Endothelial cell of umbilical vein (primary cell): ENCODE data around the gene DAAM1. TPM values are rescaled to one million over a fixed set of nuclear protein-coding genes. Genes with fewer than 3 reads are reported as not detected.

ENCODE experiments used
- BruUV-seq: library from RNA; stranded (reverse); fragments of 400-500 nt; replicated peaks from 2 replicates; lab custom pipeline; 2021; lab: Mats Ljungman, UMichigan
- CTCF ChIA-PET: fragments of 300-600, 350-600 bp; sonication (Branson Sonifier 250); formaldehyde crosslinking; loops from one replicate; lab custom pipeline; 2021; ENCODE audit warnings: antibody characterized with exemption, inconsistent platforms; lab: Charles Lee
- POLR2A ChIA-PET: fragments of 300-600, 350-600 bp; sonication (Branson Sonifier 250); formaldehyde crosslinking; loops from one replicate; lab custom pipeline; 2021; ENCODE audit warnings: antibody characterized with exemption, inconsistent platforms; lab: Charles Lee
- DNase-seq: peaks from one replicate; pipeline ENCODE4 v3.0.0-alpha.2; 2011; ENCODE audit warnings: low read depth, low spot score
- FAIRE-seq: peaks from 2 replicates; lab custom pipeline; 2011; peaks lifted over from hg19 to GRCh38; lab: Jason Lieb, UNC
- H2AFZ ChIP-seq: 2 replicates; pipeline ENCODE4 v1.6.0; 2012; ENCODE audit warnings: low read depth, low read length, control low read depth, inconsistent platforms
- H3K27ac ChIP-seq: 2 replicates; pipeline ENCODE4 v1.5.1; 2011; ENCODE audit warnings: low read depth, mild to moderate bottlenecking, control low read depth, low read length, moderate library complexity; ENCODE audit not compliant: insufficient read depth
- H3K27me3 ChIP-seq, 2 experiments: 2 replicates each; pipeline versions ENCODE4 v1.6.0 to v1.6.1; 2011; ENCODE audit warnings: low read length in 2 of 2, mixed read lengths in 1 of 2; ENCODE audit not compliant: control insufficient read depth in 2 of 2, insufficient read depth in 2 of 2
- H3K36me3 ChIP-seq, 2 experiments: 2 replicates in 1 of 2; 3 replicates in 1 of 2; pipeline ENCODE4 v1.5.1; 2011; ENCODE audit warnings: low read length in 2 of 2, mild to moderate bottlenecking in 1 of 2, moderate library complexity in 1 of 2; ENCODE audit not compliant: control insufficient read depth in 2 of 2, insufficient read depth in 2 of 2; ENCODE audit errors: extremely low read depth in 1 of 2
- H3K4me1 ChIP-seq: 3 replicates; pipeline ENCODE4 v1.5.1; 2011; ENCODE audit warnings: mild to moderate bottlenecking, low read length; ENCODE audit not compliant: control insufficient read depth, insufficient read depth; ENCODE audit errors: extremely low read depth
- H3K4me2 ChIP-seq: 2 replicates; pipeline ENCODE4 v1.6.1; 2011; ENCODE audit warnings: low read length, control low read depth, mixed read lengths; ENCODE audit not compliant: insufficient read depth
- H3K4me3 ChIP-seq, 3 experiments: fragments of 200-600 bp in 1 of 3; sonication (generic), shearing (Covaris generic) in 1 of 3; replicated peaks in 1 of 3; 2 replicates each; pipeline ENCODE4 v1.5.1; 2011 to 2016; ENCODE audit warnings: control low read depth in 3 of 3, low read length in 3 of 3, mild to moderate bottlenecking in 2 of 3, inconsistent platforms in 1 of 3, low read depth in 1 of 3, moderate library complexity in 1 of 3; ENCODE audit not compliant: insufficient read depth in 1 of 3
- H3K79me2 ChIP-seq: 2 replicates; pipeline ENCODE4 v1.6.0; 2012; ENCODE audit warnings: low read length, inconsistent platforms; ENCODE audit not compliant: control insufficient read depth, insufficient read depth
- H3K9ac ChIP-seq: replicated peaks from 2 replicates; pipeline ENCODE3; 2011; ENCODE audit warnings: low read length, control low read depth; ENCODE audit not compliant: insufficient read depth; ENCODE audit errors: extremely low read depth
- H3K9me1 ChIP-seq: replicated peaks from 3 replicates; pipeline ENCODE4 v1.6.0; 2011; ENCODE audit warnings: mild to moderate bottlenecking, low read length; ENCODE audit not compliant: control insufficient read depth, insufficient read depth; ENCODE audit errors: extremely low read depth
- H3K9me3 ChIP-seq: replicated peaks from 2 replicates; pipeline ENCODE4 v1.5.1; 2012; ENCODE audit warnings: low read length, inconsistent platforms; ENCODE audit not compliant: control insufficient read depth, insufficient read depth
- H4K20me1 ChIP-seq: replicated peaks from 2 replicates; pipeline ENCODE3; 2011; ENCODE audit warnings: mild to moderate bottlenecking, low read length; ENCODE audit not compliant: control insufficient read depth, insufficient read depth; ENCODE audit errors: extremely low read depth
- CTCF ChIP-seq, 2 donors: IDR thresholded peaks; 1 replicate in 1 of 2; 2 replicates in 1 of 2; pipeline ENCODE4 v1.5.1; 2011; ENCODE audit warnings: low read length in 2 of 2, mild to moderate bottlenecking in 2 of 2, moderate library complexity in 2 of 2, control low read depth in 1 of 2, inconsistent platforms in 1 of 2, low read depth in 1 of 2; ENCODE audit not compliant: insufficient read depth in 1 of 2; ENCODE audit errors: extremely low read depth in 1 of 2
- FOS ChIP-seq: IDR thresholded peaks from 2 replicates; pipeline ENCODE4 v1.6.1; 2011; ENCODE audit warnings: mild to moderate bottlenecking, low read length, moderate library complexity, borderline replicate concordance; ENCODE audit not compliant: insufficient read depth
- GATA2 ChIP-seq: IDR thresholded peaks from 2 replicates; pipeline ENCODE4 v1.7.0; 2011; ENCODE audit warnings: low read depth, mild to moderate bottlenecking, moderate library complexity, mixed read lengths, low read length; ENCODE audit not compliant: insufficient read length, insufficient read depth
- MAX ChIP-seq: IDR thresholded peaks from 2 replicates; pipeline ENCODE4 v1.6.1; 2011; ENCODE audit not compliant: insufficient read depth, insufficient read length
- MYC ChIP-seq: IDR thresholded peaks from one replicate; pipeline ENCODE4 v1.6.1; 2011; ENCODE audit warnings: mild to moderate bottlenecking, low read depth, low read length
- POLR2A ChIP-seq: IDR thresholded peaks from 2 replicates; pipeline ENCODE4 v1.6.1; 2012; ENCODE audit warnings: low read depth, mild to moderate bottlenecking, control low read depth, low read length
- POLR2AphosphoS5 ChIP-seq: IDR thresholded peaks from 2 replicates; pipeline ENCODE4 v1.6.1; 2012; ENCODE audit warnings: low read depth, mild to moderate bottlenecking, control low read depth, low read length, moderate library complexity; ENCODE audit not compliant: insufficient read depth
- dilution Hi-C: fragments of 300-500 bp; cut with MboI; formaldehyde crosslinking; loops from one replicate; pipeline ENCODE4 v1.15.0; 2019; ENCODE audit warnings: low sequenced_read_pairs; ENCODE audit not compliant: extremely low pct_ligation_motif_present
- intact Hi-C: fragments of 100-400 bp; cut with micrococcal nuclease; formaldehyde crosslinking; loops from one replicate; pipeline ENCODE4 v1.10.0; 2022
- polyA plus RNA-seq, 4 experiments: library from polyadenylated mRNA; depleted of rRNA in 3 of 4; stranded (reverse) in 3 of 4; unstranded in 1 of 4; fragments of >200 nt; gene quantifications; 2 replicates each; pipeline versions ENCODE4 v1.2.1 to v1.2.3, GENCODE V29; 2011 to 2012; ENCODE audit warnings: missing spikeins in 1 of 4
- total RNA-seq: library from RNA; stranded (reverse); gene quantifications from 2 replicates; pipeline ENCODE4 v1.2.3, GENCODE V29; 2021

The DAAM1 gene
- total and polyA plus RNA-seq, 2 donors (not counting 3 experiments of a cell fraction or from before 2014, with no cell fraction given), result 10.2 to 25.3 TPM

GRCh38 chr14:59183150-59183549 is 5.3 kb upstream of the DAAM1 start:
- Histone ChIP-seq H4K20me1 (no peaks in the 10 kb centered on the region), H3K36me3 (no peaks in the 10 kb centered on the region), H3K27ac (no peak overlapping the region), H3K27me3 (peaks cover 19 to 37% of the 10 kb centered on the region in 2 experiments), H3K9ac (no peak overlapping the region), H3K9me3 (no peaks in the 10 kb centered on the region), H3K9me1 (no peaks in the 10 kb centered on the region), H3K4me2 (no peak overlapping the region), H2AFZ (no peak overlapping the region), H3K4me1 (peaks cover 6% of the 10 kb centered on the region), H3K4me3 (no peak overlapping the region), H3K79me2 (no peaks in the 10 kb centered on the region)
- DNase-seq (no peak), FAIRE-seq (no peak)
- no peak for TF ChIP-seq CTCF (IDR thresholded peaks at IDR 0.05; ENCODE audit: extremely low read depth in 1 of 2, insufficient read depth in 1 of 2, low read depth in 1 of 2, low read length in 2 of 2)
- TF ChIP-seq POLR2A, result no peak
- no peak for TF ChIP-seq GATA2
- no peak for TF ChIP-seq POLR2AphosphoS5
- no peak for TF ChIP-seq MAX
- no peak for TF ChIP-seq FOS
- no peak for TF ChIP-seq MYC
- no TSS peak for BruUV-seq
- CTCF ChIA-PET, result no interaction called here
- dilution Hi-C loops, result no loop called here
- POLR2A ChIA-PET, result no interaction called here
- intact Hi-C loops, result no loop called here
